Astrocyte (in vitro differentiated cells and primary cell): ENCODE measurements around the gene MYOF. TPM values are rescaled to one million over a fixed set of nuclear protein-coding genes. Genes with fewer than 3 reads are reported as not detected.

Experiments used
- DNase-seq: peaks from one replicate; pipeline ENCODE4 v3.0.0-alpha.2; 2010; ENCODE audit warnings: low read depth
- FAIRE-seq: peaks from 2 replicates; lab custom pipeline; 2011; peaks lifted over from hg19 to GRCh38; lab: Jason Lieb, UNC
- H2AFZ ChIP-seq: 2 replicates; pipeline ENCODE4 v1.6.0; 2012; ENCODE audit warnings: low read depth, low read length, inconsistent platforms
- H3K27ac ChIP-seq: 2 replicates; pipeline ENCODE4 v1.5.1; 2011; ENCODE audit warnings: low read depth, low read length, inconsistent platforms
- H3K27me3 ChIP-seq: 2 replicates; pipeline ENCODE4 v1.6.0; 2011; ENCODE audit warnings: low read length, inconsistent platforms; ENCODE audit not compliant: insufficient read depth
- H3K36me3 ChIP-seq: 2 replicates; pipeline ENCODE4 v1.5.1; 2011; ENCODE audit warnings: low read length, inconsistent platforms; ENCODE audit not compliant: insufficient read depth
- H3K4me1 ChIP-seq: 2 replicates; pipeline ENCODE4 v1.5.1; 2011; ENCODE audit warnings: low read length, inconsistent platforms; ENCODE audit not compliant: insufficient read depth
- H3K4me2 ChIP-seq: 2 replicates; pipeline ENCODE4 v1.6.0; 2012; ENCODE audit warnings: low read length, inconsistent platforms
- H3K4me3 ChIP-seq: 2 replicates; pipeline ENCODE4 v1.5.1; 2011; ENCODE audit warnings: low read depth, mild to moderate bottlenecking, low read length, inconsistent platforms; ENCODE audit not compliant: insufficient read depth
- H3K79me2 ChIP-seq: 2 replicates; pipeline ENCODE4 v1.6.0; 2012; ENCODE audit warnings: mild to moderate bottlenecking, low read length, inconsistent platforms; ENCODE audit not compliant: insufficient read depth
- H3K9ac ChIP-seq: 2 replicates; pipeline ENCODE4 v1.6.0; 2012; ENCODE audit warnings: mild to moderate bottlenecking, low read length, inconsistent platforms
- H3K9me3 ChIP-seq: 2 replicates; pipeline ENCODE4 v1.5.1; 2012; ENCODE audit warnings: low read depth, mild to moderate bottlenecking, low read length, inconsistent platforms; ENCODE audit not compliant: insufficient read depth
- H4K20me1 ChIP-seq: 2 replicates; pipeline ENCODE4 v1.6.0; 2012; ENCODE audit warnings: low read length, inconsistent platforms; ENCODE audit not compliant: insufficient read depth
- H3K27ac Mint-ChIP-seq: one replicate; pipeline ENCODE4 v1.8.0; 2021; ENCODE audit warnings: mild to moderate bottlenecking, mixed read lengths; ENCODE audit not compliant: unreplicated experiment
- H3K27me3 Mint-ChIP-seq: one replicate; pipeline ENCODE4 v1.8.0; 2021; ENCODE audit warnings: low read depth, mixed read lengths; ENCODE audit not compliant: unreplicated experiment
- H3K36me3 Mint-ChIP-seq: one replicate; pipeline ENCODE4 v1.8.0; 2021; ENCODE audit warnings: low read depth, mixed read lengths; ENCODE audit not compliant: unreplicated experiment
- H3K4me1 Mint-ChIP-seq: one replicate; pipeline ENCODE4 v1.8.0; 2021; ENCODE audit warnings: low read depth, mixed read lengths; ENCODE audit not compliant: unreplicated experiment
- H3K4me3 Mint-ChIP-seq: one replicate; pipeline ENCODE4 v1.8.0; 2021; ENCODE audit warnings: mild to moderate bottlenecking, moderate library complexity, mixed read lengths; ENCODE audit not compliant: unreplicated experiment
- H3K9me3 Mint-ChIP-seq: one replicate; pipeline ENCODE4 v1.8.0; 2021; ENCODE audit warnings: mild to moderate bottlenecking, mixed read lengths; ENCODE audit not compliant: unreplicated experiment
- CTCF ChIP-seq: IDR thresholded peaks from 2 replicates; pipeline ENCODE4 v1.5.1; 2011; ENCODE audit warnings: low read depth, mild to moderate bottlenecking, inconsistent platforms, low read length, moderate library complexity; ENCODE audit not compliant: insufficient read depth
- EZH2 ChIP-seq: IDR thresholded peaks from 2 replicates; pipeline ENCODE4 v1.6.1; 2012; ENCODE audit warnings: mild to moderate bottlenecking, low read length, inconsistent platforms; ENCODE audit not compliant: insufficient read depth
- total RNA-seq: library from RNA; stranded (reverse); gene quantifications from 2 replicates; pipeline ENCODE4 v1.2.1, GENCODE V29; 2021

The MYOF gene
- total RNA-seq, 1 donor from 2014 or later = 306 TPM

- Histone ChIP-seq H2AFZ (no peak overlapping the region), H3K27ac (peak overlapping the region; percentile 29), H3K9me3 (no peaks in the 10 kb centered on the region), H3K4me3 (no peak overlapping the region), H4K20me1 (no peaks in the 10 kb centered on the region), H3K4me1 (peaks cover 12% of the 10 kb centered on the region), H3K27me3 (no peaks in the 10 kb centered on the region), H3K36me3 (peaks cover 55% of the 10 kb centered on the region), H3K4me2 (no peak overlapping the region), H3K79me2 (peaks cover 7% of the 10 kb centered on the region), H3K9ac (no peak overlapping the region)
- Mint-ChIP-seq H3K27ac (no peak overlapping the region), H3K9me3 (no peaks in the 10 kb centered on the region), H3K27me3 (no peaks in the 10 kb centered on the region), H3K36me3 (peaks cover 41% of the 10 kb centered on the region), H3K4me3 (no peak overlapping the region), H3K4me1 (peaks cover 19% of the 10 kb centered on the region)
- DNase-seq = no peak
- TF ChIP-seq EZH2 (no peak), CTCF (no peak)
- FAIRE-seq = no peak
Observed at GRCh38 chr10:93404048-93404354, 78.1 kb downstream of the MYOF start.

GRCh38 chr10:93403152-93404047 lies 78.7 kb downstream of the MYOF start:
- Histone ChIP-seq H3K79me2 (peaks cover 4% of the 10 kb centered on the region), H3K9me3 (no peaks in the 10 kb centered on the region), H3K27me3 (no peaks in the 10 kb centered on the region), H3K27ac (peak overlapping the region; percentile 29), H4K20me1 (no peaks in the 10 kb centered on the region), H2AFZ (no peak overlapping the region), H3K4me3 (no peak overlapping the region), H3K4me1 (peaks cover 12% of the 10 kb centered on the region), H3K4me2 (no peak overlapping the region), H3K36me3 (peaks cover 55% of the 10 kb centered on the region), H3K9ac (no peak overlapping the region)
- Mint-ChIP-seq H3K27me3 (no peaks in the 10 kb centered on the region), H3K27ac (peak overlapping the region; percentile 10), H3K4me1 (peaks cover 15% of the 10 kb centered on the region), H3K9me3 (no peaks in the 10 kb centered on the region), H3K36me3 (peaks cover 40% of the 10 kb centered on the region), H3K4me3 (no peak overlapping the region)
- TF ChIP-seq CTCF = no peak
- DNase-seq = no peak
- FAIRE-seq = no peak

- peaks cover 15% of the 10 kb centered on the region for H3K4me1 Mint-ChIP-seq
- H3K27me3 ChIP-seq = no peaks in the 10 kb centered on the region
- peaks cover 45% of the 10 kb centered on the region for H3K36me3 Mint-ChIP-seq
- H2AFZ ChIP-seq = no peak overlapping the region
- no peak overlapping the region for H3K27ac Mint-ChIP-seq
- no peak overlapping the region for H3K9ac ChIP-seq
- H3K4me2 ChIP-seq = no peak overlapping the region
- DNase-seq = no peak
- no peak overlapping the region for H3K4me3 ChIP-seq
- H3K27me3 Mint-ChIP-seq = no peaks in the 10 kb centered on the region
- peaks cover 4% of the 10 kb centered on the region for H3K79me2 ChIP-seq
- peaks cover 12% of the 10 kb centered on the region for H3K4me1 ChIP-seq
- H3K27ac ChIP-seq = no peak overlapping the region
- peaks cover 62% of the 10 kb centered on the region for H3K36me3 ChIP-seq
- H3K9me3 ChIP-seq = no peaks in the 10 kb centered on the region
- H3K9me3 Mint-ChIP-seq = peaks cover 2% of the 10 kb centered on the region
- H4K20me1 ChIP-seq = no peaks in the 10 kb centered on the region
- no peak for FAIRE-seq
- TF ChIP-seq CTCF (no peak), EZH2 (no peak)
- no peak overlapping the region for H3K4me3 Mint-ChIP-seq
Observed at GRCh38 chr10:93402192-93402591, 79.9 kb downstream of the MYOF start.
